ENCODE results near the gene DLG5.

Gene DLG5

DNA sequence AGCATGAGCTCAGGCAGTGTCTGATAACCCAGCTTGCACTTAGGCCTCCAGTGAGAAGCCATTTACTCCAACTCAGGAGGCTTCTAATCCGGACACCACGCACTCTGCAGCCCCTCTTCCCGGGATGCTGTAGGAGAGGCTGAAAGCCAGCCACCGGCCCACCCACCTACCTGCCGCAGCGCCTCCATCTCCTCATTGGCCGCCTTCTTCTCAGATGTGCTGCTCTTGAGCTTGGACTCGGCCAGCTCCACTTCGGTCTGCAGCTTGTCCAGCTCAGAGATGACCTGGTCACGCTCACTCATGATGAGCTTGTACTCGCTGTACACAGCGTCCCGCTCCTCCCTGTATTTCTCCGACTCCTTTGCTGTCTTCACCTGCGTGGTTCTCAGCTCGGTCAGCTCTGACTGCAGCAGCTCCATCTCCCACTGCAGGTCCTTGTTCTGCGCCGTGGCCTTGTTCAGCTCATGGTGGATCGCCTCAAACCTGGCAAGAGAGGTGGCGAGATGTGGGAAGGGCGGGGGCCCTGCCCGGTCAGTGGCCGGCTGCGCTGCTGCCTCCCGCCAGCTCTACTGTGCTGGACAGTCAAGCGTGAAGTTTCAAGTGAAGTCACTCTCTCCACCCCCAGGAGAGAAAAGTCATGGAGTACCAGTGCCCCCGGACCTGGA is 84.7 kb downstream of the DLG5 start:
- no peak for DNase-seq (ENCODE audit: low spot score)

DNA sequence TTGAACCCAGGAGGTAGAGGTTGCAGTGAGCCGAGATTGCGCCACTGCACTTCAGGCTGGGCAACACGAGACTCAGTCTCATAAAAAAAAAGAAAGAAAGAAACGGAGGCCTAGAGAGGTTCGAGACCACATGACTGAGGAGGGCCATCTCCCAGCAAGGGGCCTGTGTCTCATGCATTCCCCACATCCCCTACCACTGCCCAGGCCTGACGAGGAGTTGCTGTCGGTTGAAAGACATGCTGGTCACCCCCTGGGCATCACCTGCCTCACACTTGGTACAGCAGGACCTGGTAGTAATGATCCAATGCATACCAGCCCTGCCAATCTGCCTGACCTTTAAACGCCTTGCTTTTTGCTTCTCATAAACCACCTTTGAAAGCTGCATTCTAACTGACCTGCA is 85.9 kb downstream of the DLG5 start:
- no peak for DNase-seq (ENCODE audit: low spot score)

DNA sequence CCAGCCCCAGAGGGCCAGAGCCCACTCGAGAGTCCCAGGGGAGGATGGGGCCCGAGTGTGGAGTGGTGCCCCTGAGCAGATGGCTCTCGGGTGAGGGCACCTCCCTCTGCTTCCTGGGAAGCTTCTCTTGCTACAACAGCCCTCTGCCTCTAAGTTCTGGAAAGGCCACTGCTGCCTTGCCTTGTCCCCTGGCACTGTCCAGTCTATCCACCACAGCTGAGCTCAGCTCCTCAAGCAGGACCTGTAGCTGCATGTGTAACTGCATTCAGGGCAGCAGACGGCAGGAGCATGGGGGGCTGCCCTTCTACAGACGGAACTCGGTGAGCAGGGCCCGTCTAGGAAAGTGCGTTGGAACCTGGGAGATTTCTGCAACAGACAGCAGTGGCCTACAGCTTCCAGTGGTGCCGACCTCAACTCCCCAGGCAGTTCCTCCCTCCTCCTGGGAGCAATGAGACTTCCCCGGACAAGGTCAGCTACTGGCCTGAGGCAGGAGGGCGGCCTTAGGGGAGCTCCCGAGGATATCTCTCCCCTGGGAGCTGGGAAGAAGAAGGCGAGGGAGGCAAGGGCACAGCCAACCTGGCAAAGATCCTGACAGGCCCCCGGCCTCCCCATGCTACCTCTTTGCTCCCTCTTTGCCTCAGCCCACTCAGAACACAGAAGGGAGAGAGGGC is 88.5 kb downstream of the DLG5 start:
- no peak for DNase-seq (ENCODE audit: low spot score)

DNA sequence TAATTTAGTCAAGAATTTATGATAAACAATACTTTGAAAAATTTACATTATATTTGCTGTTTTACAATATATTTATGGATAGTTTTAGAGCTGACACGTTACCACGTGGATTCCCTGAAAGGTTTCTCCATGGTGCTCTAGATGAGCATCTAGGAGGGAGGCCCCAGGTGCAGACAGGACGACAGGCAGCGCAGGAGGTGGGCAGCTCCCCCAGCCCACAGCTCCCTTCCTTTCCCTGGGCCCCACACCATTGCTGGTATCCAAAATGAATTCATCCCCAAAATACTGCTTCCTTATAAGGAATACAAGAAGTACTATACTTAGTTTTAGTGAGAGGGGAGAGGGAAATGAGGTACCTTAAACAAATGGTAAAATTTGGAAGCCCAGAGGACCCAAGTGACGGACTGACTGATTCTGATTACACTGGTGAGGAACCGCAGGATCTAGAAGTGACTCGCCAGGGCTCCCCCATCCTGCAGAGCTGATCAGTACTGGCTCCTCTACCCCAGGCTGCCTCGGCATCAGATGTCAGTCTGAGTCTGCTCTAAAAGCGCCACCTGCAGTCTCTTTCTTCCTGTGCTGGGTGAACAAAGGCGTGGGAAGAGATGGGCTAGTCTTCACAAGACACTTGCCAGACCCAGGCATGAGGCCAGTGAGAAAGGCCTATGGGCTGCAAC is 89.2 kb downstream of the DLG5 start:
- DNase-seq (ENCODE audit: low spot score), result peak; percentile 62

DNA sequence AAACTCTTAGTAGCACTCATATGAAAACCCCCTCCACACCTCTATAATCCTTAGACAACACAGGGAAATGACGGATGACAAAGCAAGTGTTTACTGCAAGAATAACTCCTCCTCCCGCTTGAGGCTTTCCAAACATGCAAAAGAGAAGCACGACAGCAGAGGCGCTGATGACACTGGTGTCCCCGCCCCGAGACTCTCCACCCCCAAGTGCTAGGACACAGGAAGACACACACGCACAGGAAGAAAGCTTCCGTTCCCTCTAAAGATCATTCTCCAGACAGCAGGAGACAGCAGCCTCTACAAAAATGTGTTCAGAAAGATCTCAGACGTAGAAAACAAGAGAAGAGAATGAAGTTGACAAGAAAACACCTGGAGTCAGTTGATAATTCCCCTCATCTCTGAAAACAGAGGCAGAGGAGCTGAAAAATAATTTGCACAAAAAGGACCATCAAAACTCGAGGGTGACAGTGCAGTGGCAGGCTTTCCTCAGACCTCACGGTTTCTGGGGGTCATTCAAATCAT is 90.2 kb downstream of the DLG5 start:
- no peak for DNase-seq (ENCODE audit: low spot score)

DNA sequence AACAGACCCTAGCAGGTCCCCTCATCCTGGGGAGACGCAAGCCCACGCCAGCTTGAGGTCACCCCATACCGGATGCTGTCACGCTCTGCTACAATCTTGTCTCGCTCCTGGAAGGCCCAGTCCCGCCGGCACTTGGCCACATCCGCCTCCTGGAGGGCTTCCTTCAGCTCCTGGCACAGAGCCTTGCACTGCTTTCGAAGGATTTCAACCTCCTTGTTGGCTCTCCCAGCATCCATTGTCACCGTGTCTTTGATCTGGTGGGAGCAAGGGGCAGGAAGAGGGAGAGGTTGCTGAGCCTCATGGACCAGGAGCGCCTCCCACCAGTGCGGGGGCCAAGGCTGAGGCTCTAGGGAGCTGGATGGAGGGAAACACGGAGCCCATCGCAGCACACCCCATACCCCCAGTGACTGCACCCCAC is 90.9 kb downstream of the DLG5 start:
- DNase-seq (ENCODE audit: low spot score), result no peak

DNA sequence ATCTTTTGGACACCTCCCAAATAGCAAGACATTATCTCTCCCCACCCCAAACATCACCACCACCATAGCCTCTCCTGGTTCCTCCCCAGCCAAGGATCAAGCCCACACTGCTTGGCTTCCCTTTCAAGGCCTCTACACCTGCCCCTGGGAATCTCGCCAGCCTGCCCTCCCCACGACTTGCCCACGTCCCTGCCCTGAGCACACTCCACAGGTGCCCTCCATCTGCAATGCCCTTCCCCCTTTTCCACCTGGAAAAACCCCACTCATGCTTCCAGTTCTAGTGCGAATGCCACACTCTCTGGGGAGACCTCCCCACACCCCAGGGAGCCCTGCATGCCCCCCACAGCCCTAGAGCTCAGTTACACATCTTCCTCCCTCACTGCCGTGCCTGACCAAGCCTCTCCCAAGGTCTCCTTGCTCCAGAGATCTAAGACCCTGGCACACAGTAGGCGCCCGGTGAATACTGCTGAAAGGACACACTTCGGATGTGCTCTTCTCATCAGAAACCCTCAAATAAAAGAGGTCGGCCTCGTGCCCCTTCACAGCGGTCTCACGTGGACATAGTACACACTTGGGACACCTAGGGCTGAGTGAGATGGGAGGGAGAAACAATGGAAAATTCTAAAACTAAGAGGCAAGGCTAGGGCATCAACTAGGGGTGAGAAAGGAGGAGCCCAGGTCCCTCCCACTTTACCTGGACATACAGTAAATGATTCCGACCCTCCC is 91.4 kb downstream of the DLG5 start:
- DNase-seq (ENCODE audit: low spot score), result no peak

DNA sequence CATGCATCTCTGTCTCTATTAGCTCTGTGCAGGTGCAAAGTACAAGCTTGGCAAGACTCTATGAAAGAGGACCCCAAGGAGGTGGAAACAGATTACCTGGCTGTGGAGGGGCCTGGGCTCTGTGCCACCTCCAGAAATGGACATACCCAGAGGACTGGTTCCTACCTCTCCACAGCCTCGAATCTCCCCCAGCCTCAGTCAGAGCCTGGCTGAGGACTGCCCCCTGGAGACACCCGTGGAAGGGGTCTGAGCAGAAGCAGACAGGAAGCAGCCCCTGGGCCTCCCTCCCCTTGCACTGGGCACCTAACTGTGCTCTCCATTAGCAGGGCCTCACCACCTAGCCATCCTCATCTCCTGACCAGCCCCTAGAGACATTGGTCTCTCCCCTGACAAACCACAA is 92.0 kb downstream of the DLG5 start:
- DNase-seq (ENCODE audit: low spot score), result no peak

DNA sequence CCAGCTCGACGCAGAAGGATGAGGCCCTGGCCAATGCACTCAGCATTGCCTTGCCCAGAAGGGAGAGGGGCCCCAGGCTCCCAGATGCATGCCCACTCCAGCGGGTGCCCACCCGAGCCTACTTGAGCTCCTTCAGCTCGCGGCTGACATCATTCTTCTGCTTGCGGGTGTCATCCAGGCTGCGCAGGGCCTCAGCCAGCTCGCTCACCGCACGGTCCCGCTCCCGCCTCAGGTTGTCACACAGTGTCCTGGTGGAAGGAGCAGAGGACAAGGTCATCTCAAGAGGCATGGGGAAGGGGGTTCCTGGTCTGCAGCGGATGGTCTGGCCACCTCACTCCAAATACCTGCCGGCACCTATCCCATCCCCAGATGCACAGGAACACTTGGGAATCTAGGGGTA is 92.8 kb downstream of the DLG5 start:
- no peak for DNase-seq (ENCODE audit: low spot score)

DNA sequence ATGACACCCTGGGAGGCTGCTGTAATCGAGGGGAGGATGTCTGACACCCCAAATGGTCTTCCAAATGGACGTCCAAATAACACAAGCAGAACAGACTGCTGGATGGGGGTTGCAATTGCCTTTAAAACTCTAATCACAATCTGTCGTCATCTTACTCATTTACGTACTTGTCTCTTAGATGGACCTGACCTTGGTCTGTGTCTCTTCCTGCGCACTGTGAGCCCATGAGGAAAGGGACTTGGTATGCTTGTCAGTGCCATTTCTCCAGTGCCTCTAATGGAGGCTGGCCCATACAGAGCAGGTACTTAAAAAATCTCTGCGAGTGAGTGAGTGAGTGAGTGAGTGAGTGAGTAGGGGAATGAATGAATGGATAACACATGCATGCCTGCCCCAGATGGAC is 93.3 kb downstream of the DLG5 start:
- no peak for DNase-seq (ENCODE audit: low spot score)

DNA sequence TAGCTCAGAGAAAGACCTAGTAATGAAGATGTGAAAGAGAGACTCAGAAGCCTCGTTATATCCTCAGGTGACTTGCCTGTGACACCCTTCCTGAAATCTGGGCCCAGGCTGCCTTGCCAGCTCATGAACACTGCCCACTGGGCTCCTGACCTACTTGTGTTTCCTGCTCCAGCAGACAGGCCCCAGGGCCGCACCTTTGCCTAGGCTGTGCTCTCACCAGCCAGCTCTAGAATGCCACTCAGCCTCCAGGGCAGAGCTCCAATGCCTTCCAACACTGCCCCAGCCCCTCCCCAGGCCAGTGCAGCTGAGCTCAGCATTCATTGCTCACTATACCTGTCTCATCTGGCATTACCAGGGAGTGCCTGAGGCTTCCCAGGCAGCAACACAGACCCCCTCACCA is 94.3 kb downstream of the DLG5 start:
- peak; percentile 84 for DNase-seq (ENCODE audit: low spot score)

DNA sequence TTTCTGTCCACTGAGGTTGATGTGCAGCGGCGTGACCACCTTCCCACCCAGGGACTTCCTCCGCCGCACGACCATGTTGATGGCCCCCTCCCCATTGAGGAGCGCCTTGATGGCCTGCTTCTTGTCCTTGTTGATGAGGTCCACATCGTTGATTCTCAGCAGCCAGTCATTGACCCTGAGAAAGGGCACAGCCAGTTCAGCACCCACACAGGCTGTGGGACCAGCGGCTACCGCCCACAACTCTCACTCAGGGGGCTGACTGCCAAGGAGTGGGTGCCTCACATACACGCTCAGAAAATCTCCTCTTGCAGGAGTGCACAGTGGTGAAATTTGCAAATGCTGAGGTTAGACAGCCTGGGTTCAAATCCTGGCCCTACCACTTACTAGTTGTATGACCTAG is 97.2 kb downstream of the DLG5 start:
- DNase-seq (ENCODE audit: low spot score), result no peak

DNA sequence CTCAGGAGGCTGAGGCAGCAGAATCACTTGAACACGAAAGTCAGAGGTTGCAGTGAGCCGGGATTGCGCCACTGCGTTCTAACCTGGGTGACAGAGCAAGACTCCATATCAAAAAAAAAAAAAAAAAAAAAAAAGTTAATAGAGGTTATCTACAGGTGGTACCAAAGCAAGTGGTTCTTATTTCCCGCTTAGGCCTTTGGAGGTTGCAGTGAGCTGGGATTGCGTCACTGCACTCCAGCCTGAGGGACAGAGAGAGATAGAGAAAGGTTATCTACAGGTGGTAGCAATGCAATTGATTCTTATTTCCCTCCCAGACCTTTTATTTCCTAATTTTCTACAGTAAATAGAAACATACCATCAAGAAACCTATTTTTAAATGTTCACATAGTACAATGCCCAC is 98.2 kb downstream of the DLG5 start:
- no peak for DNase-seq (ENCODE audit: low spot score)

DNA sequence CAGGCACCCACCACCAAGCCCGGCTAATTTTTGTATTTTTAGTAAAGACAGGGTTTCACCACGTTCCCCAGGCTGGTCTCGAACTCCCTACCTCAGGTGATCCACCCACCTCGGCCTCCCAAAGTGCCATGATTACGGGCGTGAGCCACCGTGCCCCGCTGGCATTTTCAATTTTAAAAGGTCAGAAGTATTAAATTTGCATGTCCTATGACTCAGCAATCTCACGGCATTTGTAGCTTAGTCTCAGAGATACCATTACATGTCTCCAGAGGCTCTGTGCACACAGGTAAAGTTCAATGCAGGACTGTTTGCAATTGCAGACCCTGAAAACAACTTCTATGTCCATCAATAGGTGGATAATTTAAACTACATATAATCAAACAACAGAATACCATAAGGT is 99.2 kb downstream of the DLG5 start:
- no peak for DNase-seq (ENCODE audit: low spot score)

DNA sequence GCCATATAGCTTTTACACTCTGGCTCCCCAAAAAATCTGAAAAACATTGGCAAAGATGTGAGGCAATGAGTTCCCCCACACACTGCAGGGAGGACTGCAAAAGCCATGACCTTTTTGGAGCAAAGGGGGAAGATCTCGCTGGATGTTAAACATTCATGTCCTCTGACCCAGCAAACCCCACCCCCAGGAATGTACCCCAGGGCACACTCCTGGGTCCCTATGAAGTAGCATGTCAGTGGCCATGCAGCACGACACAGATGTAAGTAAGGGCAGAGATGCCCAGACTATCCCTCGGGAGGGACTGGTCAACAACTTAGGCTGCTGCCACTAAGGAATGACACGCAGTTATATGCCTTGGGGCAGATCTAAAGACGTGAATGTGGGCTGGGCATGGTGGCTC is 100.6 kb downstream of the DLG5 start:
- DNase-seq (ENCODE audit: low spot score), result no peak

DNA sequence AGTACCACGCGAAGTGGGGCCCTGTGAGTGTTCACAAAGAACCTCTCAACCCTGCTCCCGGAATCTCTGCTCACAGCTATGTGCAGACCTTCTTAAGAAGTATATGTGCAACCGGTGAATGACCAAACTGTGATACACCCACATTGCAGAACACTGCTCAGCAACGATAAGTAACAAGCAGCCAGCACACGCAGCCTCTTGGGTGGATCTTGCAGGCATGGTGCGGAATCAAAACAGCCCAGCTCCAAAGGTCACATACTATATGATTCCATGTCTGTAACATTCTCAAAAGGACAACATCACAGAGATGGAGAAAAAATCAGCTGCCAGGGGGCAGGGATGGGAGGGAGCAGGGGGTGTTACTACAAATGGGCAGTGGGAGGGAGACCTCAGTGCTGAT is 101.6 kb downstream of the DLG5 start:
- no peak for DNase-seq (ENCODE audit: low spot score)

DNA sequence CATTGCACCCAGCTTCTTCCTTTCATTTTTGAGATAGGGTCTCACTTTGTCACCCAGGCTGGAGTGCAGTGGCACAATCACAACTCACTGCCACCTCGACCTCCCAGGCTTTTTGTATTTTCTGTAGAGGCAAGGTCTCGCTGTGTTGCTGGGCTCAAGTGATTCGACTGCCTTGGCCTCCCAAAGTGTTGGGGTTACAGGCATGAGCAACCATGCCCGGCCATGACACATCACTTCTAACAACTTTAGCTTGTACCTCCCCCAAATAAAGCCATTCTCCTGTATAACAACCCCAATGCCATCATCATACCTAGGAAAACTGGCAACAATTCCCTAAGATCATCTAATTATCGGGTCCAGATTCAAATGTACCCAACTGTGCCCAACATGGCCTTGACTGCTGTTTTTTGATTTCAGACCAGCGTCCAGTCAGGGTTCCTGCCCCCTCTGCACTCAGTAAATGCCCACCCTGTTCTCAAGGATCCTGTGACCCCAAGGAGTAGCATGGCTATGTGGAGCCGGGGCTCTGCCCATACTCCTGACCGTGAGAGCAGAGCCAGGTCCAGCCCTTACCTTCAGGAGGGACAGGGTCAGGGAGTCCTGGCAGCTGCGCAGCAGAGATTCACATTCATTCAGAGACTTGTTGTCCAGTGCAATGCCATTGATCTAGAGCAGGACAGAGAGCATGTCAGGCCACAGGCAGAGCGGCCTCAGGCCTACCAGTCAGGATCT is 102.6 kb downstream of the DLG5 start:
- DNase-seq (ENCODE audit: low spot score), result no peak

DNA sequence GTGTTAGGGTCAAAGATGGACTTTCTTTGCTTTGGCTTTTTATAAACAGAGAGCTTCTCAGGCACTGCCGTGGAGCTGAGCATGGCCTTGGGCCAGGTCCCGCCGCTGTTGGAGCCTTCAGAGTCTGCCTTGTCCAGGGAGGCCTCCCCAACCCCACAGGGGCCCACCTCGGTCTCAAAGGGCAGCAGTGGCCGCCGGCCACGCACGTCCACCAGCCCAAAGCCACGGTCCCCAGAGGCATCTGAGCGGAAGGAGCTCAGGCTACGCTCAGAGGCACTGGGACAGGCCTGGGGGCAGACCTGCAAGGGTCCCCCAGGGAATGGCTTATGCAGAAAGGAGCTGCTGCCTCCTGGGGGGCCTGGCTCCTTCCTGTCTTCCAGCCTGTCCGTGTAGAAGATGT is 105.0 kb downstream of the DLG5 start:
- no peak for DNase-seq (ENCODE audit: low spot score)

DNA sequence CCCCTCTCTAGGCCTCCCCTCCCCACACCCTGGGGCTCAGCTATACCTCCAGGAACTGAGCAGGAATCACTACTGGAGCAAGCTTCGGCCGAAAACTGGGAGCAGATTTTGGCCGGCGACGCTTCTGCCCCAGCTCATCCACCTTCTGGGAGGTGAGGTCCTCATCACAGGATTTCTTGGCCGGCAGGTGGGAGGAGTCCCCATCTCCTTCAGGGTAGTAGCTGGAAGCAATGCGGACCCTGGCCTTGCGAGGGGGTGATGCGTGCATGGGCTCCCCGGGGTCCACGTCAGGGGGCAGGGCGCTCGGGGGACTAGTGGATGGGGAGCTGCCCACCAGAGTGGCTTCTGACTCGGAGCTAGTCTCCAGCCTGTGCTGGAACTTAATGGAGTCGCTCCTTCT is 105.5 kb downstream of the DLG5 start:
- DNase-seq (ENCODE audit: low spot score), result no peak

DNA sequence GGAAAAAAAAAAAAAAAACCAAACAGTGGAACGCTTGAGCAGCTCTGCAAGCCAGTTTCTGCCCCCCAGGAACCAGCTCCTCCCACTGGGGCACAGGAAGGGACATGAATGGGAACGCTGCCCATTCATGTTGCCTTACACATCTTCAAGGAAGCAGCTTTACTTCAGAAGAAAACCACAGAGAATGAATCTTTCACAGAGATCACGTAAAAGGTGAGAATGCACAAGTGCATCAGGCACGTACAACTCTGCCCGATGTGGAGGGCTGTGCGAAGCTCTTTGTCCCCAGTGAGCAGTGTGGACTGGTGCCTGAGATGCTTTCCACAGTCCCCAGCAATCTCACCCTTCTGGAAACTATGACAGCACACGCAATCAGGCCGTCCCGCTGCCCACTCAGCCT is 106.2 kb downstream of the DLG5 start:
- DNase-seq (ENCODE audit: low spot score), result no peak

DNA sequence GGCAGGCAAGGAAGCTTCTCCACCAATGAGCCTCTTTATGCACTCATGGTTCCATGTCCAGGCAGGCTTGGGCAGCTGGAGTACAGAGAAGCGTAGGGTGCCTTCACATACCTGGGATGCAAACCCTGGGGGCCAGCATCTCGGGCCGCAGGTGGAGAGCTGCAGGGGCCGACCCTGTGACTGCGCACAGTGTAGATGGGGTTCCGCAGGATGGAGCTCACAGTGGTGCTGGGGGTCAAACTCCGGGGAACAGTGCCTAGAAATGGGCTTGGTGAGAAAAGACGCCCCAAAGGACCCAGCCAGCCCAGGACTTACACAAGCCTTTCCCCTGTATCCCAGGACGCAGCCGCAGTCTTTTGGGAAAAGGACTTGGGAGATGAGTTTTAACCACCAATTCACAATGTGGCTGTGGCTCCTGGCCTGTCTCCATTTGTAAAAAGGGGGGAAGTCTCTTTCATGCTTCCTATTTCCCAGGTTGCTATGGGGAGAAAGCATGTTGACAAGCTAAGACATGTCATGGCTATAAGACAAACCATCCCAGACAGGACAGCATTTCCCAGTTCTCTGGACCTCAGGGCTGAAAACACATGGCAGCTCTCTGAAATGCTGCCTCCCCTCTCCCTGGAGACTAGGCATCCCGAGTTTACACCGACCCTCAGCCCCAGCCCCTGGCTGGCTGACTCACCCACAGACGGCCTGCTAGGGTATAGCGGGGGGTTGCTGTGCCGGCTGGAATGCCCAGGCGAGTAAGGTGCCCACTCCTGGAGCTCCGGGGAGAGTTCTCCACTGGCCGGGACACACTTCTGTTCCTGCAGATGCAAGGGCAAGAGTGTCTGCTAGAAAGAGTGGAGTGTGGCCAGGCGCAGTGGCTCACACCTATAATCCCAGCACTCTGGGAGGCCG is 107.1 kb downstream of the DLG5 start:
- no peak for DNase-seq (ENCODE audit: low spot score)
